ENCODE results near the gene LIMD2. TPM values are rescaled to one million over a fixed set of nuclear protein-coding genes. Genes with fewer than 3 reads are reported as not detected.

The LIMD2 gene
- total RNA-seq, 1 experiment from 2014 or later, result 93.5 TPM

DNA sequence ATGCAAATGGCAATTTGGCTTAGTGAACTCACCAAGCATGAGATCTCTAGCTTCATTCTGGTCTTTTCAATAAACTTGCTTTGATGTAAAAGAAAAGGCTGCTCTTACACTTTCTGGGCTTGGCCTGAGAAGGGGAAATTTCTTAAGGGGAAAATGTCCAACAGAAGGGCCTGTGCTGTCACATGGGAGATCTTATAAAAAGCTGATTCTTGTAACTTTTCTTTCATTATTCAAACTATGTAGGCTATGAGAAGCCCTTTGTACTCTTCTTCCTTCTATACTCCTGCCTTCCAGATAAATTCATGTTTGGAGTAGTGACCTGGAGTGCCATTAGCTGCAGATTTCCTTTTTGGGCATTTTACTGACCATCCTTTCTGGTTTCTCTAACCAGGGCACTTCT lies 16.9 kb downstream of the LIMD2 start:
- no peak overlapping the region for H2BK120ac ChIP-seq (ENCODE audit: low read depth, low read length, poor library complexity, severe bottlenecking)
- H2BK20ac ChIP-seq (ENCODE audit: low read depth, low read length, poor library complexity, severe bottlenecking), result no peak overlapping the region
- no peak overlapping the region for H4K5ac ChIP-seq (ENCODE audit: insufficient read length, low read depth, low read length)
- no peak overlapping the region for H2BK12ac ChIP-seq (ENCODE audit: insufficient read length, low read depth, low read length)
- TF ChIP-seq, protein P1, sequence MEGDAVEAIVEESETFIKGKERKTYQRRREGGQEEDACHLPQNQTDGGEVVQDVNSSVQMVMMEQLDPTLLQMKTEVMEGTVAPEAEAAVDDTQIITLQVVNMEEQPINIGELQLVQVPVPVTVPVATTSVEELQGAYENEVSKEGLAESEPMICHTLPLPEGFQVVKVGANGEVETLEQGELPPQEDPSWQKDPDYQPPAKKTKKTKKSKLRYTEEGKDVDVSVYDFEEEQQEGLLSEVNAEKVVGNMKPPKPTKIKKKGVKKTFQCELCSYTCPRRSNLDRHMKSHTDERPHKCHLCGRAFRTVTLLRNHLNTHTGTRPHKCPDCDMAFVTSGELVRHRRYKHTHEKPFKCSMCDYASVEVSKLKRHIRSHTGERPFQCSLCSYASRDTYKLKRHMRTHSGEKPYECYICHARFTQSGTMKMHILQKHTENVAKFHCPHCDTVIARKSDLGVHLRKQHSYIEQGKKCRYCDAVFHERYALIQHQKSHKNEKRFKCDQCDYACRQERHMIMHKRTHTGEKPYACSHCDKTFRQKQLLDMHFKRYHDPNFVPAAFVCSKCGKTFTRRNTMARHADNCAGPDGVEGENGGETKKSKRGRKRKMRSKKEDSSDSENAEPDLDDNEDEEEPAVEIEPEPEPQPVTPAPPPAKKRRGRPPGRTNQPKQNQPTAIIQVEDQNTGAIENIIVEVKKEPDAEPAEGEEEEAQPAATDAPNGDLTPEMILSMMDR (conservative IDR thresholded peaks at IDR 0.05), result no peak
- no peak overlapping the region for H3K4me3 Mint-ChIP-seq
- no peak overlapping the region for H3K18ac ChIP-seq (ENCODE audit: insufficient read length, low read depth, low read length)
- no peak overlapping the region for H3K27ac Mint-ChIP-seq
- peaks cover 0 to 3% (median under 1%) of the 10 kb centered on the region in 3 experiments; a peak in 4 of 7 replicates for H3K36me3 Mint-ChIP-seq (ENCODE audit: insufficient read depth in 1 of 3, low read depth in 3 of 3)
- no peaks in the 10 kb centered on the region for H3K27me3 ChIP-seq (ENCODE audit: insufficient read depth, low read length)
- H3K4me1 ChIP-seq (ENCODE audit: insufficient read depth, low read length), result no peaks in the 10 kb centered on the region
- no peaks in the 10 kb centered on the region for H3K79me2 ChIP-seq (ENCODE audit: insufficient read depth, low read length)
- no peak overlapping the region for H3K4ac ChIP-seq (ENCODE audit: low read depth, low read length)
- no peak overlapping the region for H4K91ac ChIP-seq (ENCODE audit: insufficient read length, low read depth, low read length)
- H3K23ac ChIP-seq (ENCODE audit: insufficient read length, low read depth, low read length), result no peak overlapping the region
- no peaks in the 10 kb centered on the region for H3K23me2 ChIP-seq (ENCODE audit: insufficient read length, low read depth, low read length, poor library complexity, severe bottlenecking)
- no peak overlapping the region for H2AK5ac ChIP-seq (ENCODE audit: insufficient read length, low read length)
- H3K14ac ChIP-seq (ENCODE audit: insufficient read depth, low read length), result no peak overlapping the region
- no peak overlapping the region for H3T11ph ChIP-seq (ENCODE audit: low read length)
- H3K9me3 ChIP-seq (ENCODE audit: control insufficient read depth, low read depth, low read length), result no peaks in the 10 kb centered on the region
- H3K9me3 Mint-ChIP-seq, result no peaks in the 10 kb centered on the region
- H4K8ac ChIP-seq (replicated peaks; ENCODE audit: insufficient read length, low read depth, low read length), result no peak overlapping the region
- DNase-seq, result no peak
- H3K4me1 Mint-ChIP-seq, result peaks cover 7 to 13% of the 10 kb centered on the region in 2 experiments
- H2BK5ac ChIP-seq (ENCODE audit: insufficient read length, low read length), result no peak overlapping the region
- H4K20me1 ChIP-seq (ENCODE audit: control insufficient read depth, insufficient read depth, insufficient read length), result no peaks in the 10 kb centered on the region
- no peaks in the 10 kb centered on the region for H3K27me3 Mint-ChIP-seq (ENCODE audit: low read depth)
- no peak overlapping the region for H3K4me2 ChIP-seq (ENCODE audit: insufficient read depth, insufficient read length, low read length)
- no peak overlapping the region for H3K9ac ChIP-seq (ENCODE audit: extremely low read depth, insufficient read length, low read length)
- no peaks in the 10 kb centered on the region for H3K79me1 ChIP-seq (ENCODE audit: insufficient read depth, low read depth, low read length, poor library complexity, severe bottlenecking)
- no peak overlapping the region for H2AFZ ChIP-seq (ENCODE audit: low read length)
- H3K27ac ChIP-seq (ENCODE audit: insufficient read length, low read depth, low read length), result no peak overlapping the region
- H2BK15ac ChIP-seq (ENCODE audit: low read depth, low read length), result no peak overlapping the region
- no peak overlapping the region for H3K56ac ChIP-seq (ENCODE audit: insufficient read length, low read depth, low read length)
